C4-2B (cell line): ENCODE measurements around the gene KLRC3.

Experiments used
- ZFX ChIP-seq: fragments of 450-650 bp; IDR thresholded peaks from 2 replicates; pipeline ENCODE4 v1.6.1; 2017
- TF ChIP-seq, protein P1 (sequence below): fragments of 450-650 bp; conservative IDR thresholded peaks from 2 replicates; pipeline ENCODE4 v1.5.1; 2017; ENCODE audit warnings: mild to moderate bottlenecking

DNA sequence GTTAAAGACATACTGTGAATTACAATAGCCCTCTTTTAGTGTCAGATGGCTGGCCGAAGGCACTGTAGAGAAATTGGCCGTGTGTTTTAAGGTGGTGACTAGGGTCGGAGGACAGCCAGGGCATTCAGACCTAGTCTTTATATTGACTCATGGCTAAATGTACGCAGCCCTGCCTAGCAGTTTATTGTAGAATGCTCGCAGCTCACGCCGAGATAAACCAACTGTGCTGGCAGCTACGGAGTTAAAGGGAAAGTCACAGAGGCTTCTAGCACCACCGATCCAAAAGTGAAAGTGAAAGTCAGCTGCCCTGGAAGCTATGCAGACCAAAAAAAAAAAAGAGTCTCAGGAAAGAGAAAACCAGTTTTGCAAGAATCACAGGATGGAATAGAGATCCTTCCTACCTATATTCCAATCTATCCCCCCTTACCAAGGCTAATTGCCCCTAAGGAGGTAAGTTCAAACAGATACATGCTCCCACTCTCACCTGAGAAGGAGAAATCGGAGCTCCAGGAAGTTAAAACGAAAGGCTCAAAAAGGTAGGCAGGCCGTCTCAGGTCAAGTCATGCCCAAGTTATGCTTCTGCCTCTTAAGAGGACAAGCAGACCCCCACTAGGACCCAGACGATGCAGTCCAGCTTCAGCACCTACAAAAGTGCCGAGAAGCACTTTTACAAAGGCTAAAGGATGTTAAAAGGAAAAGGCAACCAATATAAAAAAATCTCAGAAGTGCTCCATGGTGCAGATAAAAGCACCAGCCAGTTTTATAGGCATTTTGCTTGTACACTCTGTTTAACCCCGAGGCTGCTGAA, 55.4 kb downstream of the KLRC3 start:
- TF ChIP-seq, protein P1, sequence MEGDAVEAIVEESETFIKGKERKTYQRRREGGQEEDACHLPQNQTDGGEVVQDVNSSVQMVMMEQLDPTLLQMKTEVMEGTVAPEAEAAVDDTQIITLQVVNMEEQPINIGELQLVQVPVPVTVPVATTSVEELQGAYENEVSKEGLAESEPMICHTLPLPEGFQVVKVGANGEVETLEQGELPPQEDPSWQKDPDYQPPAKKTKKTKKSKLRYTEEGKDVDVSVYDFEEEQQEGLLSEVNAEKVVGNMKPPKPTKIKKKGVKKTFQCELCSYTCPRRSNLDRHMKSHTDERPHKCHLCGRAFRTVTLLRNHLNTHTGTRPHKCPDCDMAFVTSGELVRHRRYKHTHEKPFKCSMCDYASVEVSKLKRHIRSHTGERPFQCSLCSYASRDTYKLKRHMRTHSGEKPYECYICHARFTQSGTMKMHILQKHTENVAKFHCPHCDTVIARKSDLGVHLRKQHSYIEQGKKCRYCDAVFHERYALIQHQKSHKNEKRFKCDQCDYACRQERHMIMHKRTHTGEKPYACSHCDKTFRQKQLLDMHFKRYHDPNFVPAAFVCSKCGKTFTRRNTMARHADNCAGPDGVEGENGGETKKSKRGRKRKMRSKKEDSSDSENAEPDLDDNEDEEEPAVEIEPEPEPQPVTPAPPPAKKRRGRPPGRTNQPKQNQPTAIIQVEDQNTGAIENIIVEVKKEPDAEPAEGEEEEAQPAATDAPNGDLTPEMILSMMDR, result no peak
- TF ChIP-seq ZFX, result no peak
